ENCODE data around the gene R3HDM2.

DNA sequence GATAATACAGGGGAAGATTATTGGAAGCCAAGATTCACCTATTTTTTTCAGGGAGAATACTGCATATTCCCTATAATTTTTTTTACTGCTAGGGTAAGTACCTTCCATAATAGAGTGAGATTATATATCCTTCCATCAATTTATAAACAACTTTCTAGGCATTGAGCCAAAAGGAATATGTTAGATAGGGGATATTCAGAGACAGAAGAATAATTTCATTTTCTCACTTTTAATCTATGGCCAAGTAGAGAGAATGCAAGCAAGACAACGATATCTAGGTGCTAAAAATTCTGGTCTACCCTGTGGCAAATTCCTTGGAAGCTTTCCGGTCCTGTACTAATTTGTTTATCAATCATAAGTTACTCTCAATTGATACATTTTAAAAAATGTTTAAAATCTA lies 110.2 kb downstream of the R3HDM2 start:
- TF ChIP-seq SUZ12 (IDR thresholded peaks at IDR 0.05; ENCODE audit: extremely low read depth, insufficient read depth, insufficient read length), result no peak
- TF ChIP-seq ZNF274 (IDR thresholded peaks at IDR 0.05; ENCODE audit: low read depth, low read length), result no peak
